TTC549 (cell line): ENCODE measurements around the gene OR6B1.

ENCODE experiments used
- FAIRE-seq: peaks from 2 replicates; lab custom pipeline; 2012; peaks lifted over from hg19 to GRCh38; lab: Jason Lieb, UNC

The OR6B1 gene

DNA sequence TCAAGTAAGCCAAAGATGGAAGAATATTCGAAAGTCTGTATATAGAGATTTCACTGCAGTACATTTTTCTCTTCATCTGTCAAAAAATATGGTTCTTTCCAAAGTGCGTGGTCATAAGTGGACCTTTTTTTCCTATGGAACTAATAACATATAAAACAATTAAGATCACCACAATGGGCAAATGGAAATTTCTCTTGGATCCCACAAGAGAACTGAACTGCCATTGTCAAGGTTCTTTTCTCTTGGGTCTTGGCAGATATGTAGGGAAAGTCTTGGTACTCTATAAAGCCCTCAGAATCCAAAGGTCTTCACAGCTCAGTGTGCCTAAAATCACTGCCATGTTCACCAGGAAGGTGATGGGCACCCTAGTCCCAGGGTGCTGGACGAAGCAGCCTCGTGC lies at the start of gene OR6B1:
OR6B1 (plus strand) TSS at position 301 of the 400 bp plus-strand sequence. CDS start 3,677 bp downstream, outside the sequence.
- no peak for FAIRE-seq

DNA sequence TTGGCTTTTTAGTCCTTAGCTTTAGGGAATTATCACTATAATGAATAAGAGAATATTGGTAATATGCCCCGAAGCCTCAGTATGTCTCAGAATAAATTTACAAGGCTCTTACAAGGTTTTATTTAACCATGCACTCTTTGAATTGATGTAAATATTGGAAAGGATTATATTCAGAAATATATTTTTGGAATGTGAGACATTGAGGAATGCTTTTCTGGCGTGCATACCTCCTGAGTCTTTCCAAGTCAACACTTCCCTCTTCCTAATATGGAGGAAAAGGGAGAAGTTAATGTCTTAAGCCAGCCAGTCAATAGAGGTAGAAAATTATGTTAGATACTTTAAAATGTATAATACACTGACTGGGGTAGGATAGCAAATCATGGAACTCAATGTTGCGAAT lies 46.7 kb upstream of the OR6B1 start:
- FAIRE-seq = no peak

GRCh38 chr7:143954135-143954534 lies 46.0 kb upstream of the OR6B1 start:
- FAIRE-seq = no peak

- FAIRE-seq = no peak
Observed at GRCh38 chr7:143954544-143954943, 45.6 kb upstream of the OR6B1 start, which contains the start of gene OR2F1. Gene OR2F1 (plus strand): TSS chr7:143954844. CDS start chr7:143959971, 5,127 bp downstream.

DNA sequence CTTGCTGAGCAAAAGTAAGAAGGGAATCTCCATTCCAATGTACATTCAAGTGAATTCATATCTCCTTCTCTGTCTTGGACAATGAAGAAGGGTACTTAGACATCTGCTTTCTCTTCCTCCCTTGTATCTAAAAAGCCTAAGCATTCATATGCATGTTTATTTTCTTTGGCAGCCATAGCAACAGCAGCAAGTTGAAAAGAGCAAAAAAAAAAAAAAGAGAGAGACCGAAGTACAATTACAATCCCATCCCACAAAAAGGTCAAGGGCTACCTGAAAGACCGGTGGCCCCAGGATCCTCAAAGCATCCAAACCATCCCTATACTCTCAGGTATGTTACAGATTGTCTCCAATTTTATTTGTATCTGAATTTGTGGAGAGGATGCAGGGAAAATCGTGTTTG lies 41.3 kb upstream of the OR6B1 start:
- no peak for FAIRE-seq

DNA sequence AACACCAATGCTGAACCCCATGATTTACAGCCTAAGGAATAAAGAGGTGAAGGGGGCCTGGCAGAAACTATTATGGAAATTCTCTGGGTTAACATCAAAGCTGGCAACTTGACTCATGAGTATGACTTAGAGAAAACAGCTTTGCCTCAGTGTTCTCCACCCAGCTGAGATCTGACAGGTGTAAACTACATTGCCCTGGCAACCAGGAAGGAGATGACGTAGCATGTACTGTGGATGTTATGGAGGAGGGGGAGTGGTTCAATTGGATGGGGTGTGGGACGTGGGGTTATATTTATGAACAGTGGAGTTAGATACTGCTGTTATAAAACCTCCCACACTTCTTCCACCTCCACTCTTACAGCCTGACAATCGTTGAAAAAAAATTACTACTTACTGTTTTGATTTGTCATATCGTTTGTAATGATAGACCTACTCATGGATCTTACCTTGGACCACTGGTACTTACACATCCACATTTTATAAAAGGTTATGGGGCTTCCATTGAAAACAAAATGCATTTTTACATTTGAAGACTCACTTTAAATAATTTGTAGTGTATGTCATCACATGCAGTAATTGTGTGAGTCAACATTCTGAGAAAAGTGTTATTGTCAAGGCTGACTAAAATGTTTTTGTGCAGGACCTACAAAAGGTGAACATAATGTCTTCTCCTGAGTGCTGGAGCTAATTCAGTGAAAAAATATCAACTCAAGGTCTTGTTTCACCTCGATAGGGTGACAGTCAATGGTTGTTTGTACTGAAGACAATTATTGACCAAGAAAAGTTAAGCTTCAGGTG lies 39.1 kb upstream of the OR6B1 start:
- FAIRE-seq = no peak

DNA sequence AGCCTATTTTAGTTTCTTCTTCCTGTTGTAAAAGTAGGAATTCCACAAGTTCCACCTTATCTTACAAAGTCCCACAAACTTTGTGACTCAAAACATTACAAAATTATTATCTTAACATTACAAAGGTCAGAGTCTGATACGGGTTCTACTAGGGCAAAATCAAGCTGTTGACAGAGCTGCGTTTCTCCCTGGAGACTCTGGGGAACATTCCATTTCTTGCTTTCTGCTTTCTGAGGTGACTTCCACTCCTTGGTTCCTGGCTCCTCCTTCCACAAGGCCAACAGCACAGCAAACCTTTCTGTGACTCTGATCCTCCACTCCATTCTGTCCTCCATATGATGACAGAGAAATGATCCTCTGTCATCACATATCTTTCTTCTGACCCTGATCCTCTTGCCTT lies 34.8 kb upstream of the OR6B1 start:
- FAIRE-seq = no peak

DNA sequence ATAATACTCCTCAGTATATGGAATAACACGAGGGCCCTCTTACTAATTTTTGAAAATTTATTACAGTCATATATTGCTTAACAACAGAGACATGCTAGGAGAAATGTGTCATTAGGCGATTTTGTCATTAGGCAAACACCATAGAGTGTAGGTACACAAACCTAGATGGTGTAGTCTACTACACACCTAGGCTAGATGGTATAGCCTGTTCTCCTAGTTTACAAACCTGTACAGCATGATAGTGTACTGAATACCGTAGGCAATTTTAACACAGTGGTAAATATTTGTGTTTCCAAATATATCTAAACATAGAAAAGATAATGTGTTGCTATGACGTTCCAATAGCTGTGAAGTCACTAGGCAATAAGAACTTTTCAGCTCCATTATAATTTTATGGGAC lies 32.7 kb upstream of the OR6B1 start:
- FAIRE-seq = no peak

DNA sequence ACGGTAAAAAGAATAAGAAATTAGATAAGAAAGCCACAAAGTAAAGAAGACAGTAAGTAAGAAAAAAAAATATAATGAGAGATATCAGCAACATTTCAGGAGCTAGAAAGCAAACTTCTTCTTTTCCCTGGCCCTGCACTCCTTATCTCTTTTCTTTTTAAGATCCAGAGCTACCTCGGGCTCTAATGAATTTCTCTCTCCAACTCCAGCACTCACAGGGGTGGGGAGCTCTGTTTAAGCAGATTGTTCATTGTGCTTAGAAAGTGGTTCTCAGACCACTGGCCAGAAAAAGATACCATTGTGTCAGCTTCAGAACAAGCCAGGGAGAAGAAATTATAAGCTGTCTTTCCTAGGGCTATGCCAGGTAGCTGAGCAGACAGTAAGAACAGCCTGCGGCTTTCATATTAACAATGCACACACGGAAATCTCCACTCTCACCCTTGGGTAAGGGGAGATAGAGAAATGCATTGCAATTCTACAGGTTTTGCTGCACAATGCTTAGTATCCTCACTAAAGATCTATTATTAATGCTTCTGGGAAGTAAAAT lies 26.2 kb upstream of the OR6B1 start:
- FAIRE-seq = no peak

GRCh38 chr7:143974459-143974858 lies 25.7 kb upstream of the OR6B1 start:
- FAIRE-seq = no peak

DNA sequence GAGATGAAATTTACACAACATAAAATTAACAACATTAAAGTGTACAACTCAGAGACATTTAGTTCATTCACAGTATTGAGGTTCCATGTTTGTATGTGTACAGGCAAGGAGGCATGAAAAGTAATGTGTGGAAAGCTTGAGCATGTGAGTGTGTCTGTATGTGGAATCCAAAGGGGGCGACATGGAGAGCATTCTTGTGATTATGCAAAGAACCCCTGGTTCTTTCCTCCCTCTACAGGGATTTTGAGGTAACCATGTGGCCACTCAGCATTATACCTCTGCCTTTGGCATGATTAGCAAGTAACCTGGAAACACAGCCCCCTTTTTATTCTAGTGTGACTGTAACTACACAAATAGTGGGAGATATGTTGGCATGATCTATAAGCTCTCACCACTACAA lies 24.5 kb upstream of the OR6B1 start:
- FAIRE-seq = no peak

- FAIRE-seq = no peak
Observed at GRCh38 chr7:143978585-143978984, 21.5 kb upstream of the OR6B1 start.

DNA sequence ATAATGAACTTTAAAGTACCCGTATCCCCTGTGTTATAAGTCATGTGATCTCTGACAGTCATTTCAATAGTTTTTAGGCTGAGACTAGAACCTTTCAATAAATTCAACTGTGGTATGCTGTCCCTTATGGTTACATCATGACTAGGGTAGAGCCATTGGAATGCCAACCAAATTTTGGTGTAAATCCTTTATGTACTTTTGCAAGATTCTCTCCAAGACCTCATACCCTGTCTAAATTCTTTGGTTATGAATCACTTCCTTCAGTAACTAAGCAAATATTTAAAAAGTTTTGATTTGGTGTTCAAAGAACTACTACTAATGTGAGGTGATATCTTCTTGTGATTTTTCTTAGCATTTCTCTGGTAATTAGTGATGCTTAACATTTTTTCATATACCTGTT lies 20.8 kb upstream of the OR6B1 start:
- FAIRE-seq = no peak

GRCh38 chr7:143979998-143980397 lies 20.1 kb upstream of the OR6B1 start:
- FAIRE-seq = no peak

DNA sequence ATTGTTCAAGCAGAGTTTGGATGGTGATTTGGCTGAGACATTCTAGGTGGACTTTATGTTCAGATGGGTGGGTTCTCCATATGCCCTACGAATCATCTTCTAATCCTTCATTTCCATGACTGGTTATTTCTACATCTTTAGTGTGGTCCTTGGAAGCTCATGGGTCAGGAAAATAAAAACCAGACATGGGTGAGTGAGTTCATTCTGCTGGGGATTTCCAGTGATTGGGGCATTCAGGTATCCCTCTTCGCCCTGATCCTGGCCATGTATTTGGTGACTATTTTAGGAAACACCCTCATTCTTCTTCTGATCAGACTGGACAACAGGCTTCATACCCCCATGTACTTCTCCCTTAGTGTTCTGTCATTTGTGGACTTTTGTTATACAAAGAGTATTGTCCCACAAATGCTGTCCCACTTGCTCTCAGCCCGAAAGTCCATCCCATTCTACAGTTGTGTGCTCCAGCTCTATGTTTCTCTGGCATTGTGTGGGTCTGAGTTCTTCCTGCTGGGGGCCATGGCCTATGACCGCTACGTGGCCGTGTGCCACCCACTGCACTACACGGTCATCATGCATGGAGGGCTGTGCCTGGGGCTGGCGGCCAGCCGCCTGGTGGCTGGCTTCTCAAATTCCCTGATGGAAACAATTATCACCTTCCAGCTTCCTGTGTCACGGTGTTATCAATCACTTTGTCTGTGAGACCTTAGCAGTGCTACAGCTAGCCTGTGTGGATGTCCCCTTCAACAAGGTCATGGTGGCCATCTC lies 19.2 kb upstream of the OR6B1 start:
- no peak for FAIRE-seq

DNA sequence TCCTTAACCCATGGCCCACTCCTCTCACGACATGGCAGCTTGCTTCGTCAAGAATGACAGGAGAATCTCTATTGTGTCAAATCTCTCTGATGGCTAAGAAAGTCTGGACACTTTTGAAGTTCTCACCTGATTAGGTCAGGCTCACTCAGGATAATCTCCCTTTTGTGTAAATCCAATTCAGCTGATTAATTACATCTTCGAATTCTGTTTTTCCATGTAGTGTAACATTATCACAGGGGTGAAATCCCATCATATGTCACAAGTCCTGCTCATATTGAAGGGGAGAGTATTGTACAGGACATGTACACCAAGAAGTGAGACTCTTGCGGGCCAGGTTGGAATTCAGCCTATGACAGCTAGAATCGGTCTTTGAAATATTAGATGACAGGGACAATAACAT lies 16.2 kb upstream of the OR6B1 start:
- FAIRE-seq = no peak

DNA sequence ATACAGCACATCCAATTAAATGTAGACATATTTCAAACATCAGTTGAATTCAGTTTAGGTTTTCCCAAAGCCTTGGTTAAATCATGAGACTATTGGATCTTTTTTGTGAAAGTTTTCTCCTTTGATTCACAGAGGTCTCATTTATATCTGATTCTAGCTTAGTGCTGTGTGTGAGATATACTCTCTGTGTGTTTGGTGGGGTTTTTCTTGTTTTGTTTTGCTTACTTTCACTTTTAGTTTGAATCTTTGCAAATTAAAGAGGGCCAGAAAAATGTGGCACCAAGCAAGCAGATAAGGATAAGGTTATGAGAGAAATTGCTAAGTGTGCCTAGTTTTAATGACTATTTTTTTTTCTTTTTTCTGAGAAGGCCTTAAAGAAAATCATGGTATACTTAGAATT lies 12.6 kb upstream of the OR6B1 start:
- no peak for FAIRE-seq

GRCh38 chr7:143988976-143989745 lies 11.0 kb upstream of the OR6B1 start:
- no peak for FAIRE-seq

- FAIRE-seq = no peak
Observed at GRCh38 chr7:143992670-143993069, 7.5 kb upstream of the OR6B1 start.

DNA sequence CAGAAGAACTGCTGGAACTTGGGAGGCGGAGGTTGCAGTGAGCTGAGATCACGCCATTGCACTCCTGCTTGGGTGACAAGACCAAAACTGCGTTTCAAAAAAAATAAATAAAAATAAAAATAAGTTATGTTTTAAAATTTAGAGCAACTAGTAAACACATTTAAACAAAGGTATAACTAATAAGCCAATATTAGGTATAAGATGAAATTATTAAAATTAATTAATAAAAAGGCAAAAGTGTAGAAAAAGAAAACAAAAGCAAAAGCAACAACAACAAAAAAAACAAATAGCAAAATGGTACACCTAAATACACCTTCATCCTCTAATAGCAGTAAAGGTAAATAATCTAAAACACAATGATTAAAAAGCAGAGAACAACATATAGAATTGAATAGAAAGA lies 6.2 kb upstream of the OR6B1 start:
- FAIRE-seq = no peak

- FAIRE-seq = no peak
Observed at GRCh38 chr7:144001543-144001942, 1.4 kb downstream of the OR6B1 start.

GRCh38 chr7:144004703-144005102 lies 4.6 kb downstream of the OR6B1 start:
- no peak for FAIRE-seq
